Measurements from ENCODE around the gene LNP1. TPM values are rescaled to one million over a fixed set of nuclear protein-coding genes. Genes with fewer than 3 reads are reported as not detected.

The LNP1 gene
- total RNA-seq, 1 donor from 2014 or later: 2.4 TPM

GRCh38 chr3:100399341-100400071 is 1.8 kb upstream of the LNP1 start:
- no peak for DNase-seq (ENCODE audit: low spot score)

- no peak for DNase-seq (ENCODE audit: low spot score)
Observed at GRCh38 chr3:100400419-100400779, 940 bp upstream of the LNP1 start.

- DNase-seq (ENCODE audit: low spot score): peak; percentile 16
Observed at GRCh38 chr3:100401674-100402041, 319 bp downstream of the LNP1 start.

GRCh38 chr3:100402256-100402655 is 917 bp downstream of the LNP1 start:
- no peak for DNase-seq (ENCODE audit: low spot score)

GRCh38 chr3:100402891-100403290 is 1.6 kb downstream of the LNP1 start:
- DNase-seq (ENCODE audit: low spot score): no peak

GRCh38 chr3:100403362-100404249 is 2.3 kb downstream of the LNP1 start:
- no peak for DNase-seq (ENCODE audit: low spot score)

- no peak for DNase-seq (ENCODE audit: low spot score)
Observed at GRCh38 chr3:100404250-100404548, 2.9 kb downstream of the LNP1 start.

GRCh38 chr3:100407164-100407563 is 5.8 kb downstream of the LNP1 start:
- no peak for DNase-seq (ENCODE audit: low spot score)

GRCh38 chr3:100407977-100408532 is 6.7 kb downstream of the LNP1 start:
- no peak for DNase-seq (ENCODE audit: low spot score)

GRCh38 chr3:100411091-100411982 is 10.0 kb downstream of the LNP1 start:
- DNase-seq (ENCODE audit: low spot score): no peak

- DNase-seq (ENCODE audit: low spot score): no peak
Observed at GRCh38 chr3:100412912-100413590, 11.7 kb downstream of the LNP1 start.

- DNase-seq (ENCODE audit: low spot score): no peak
Observed at GRCh38 chr3:100413613-100414012, 12.3 kb downstream of the LNP1 start.

GRCh38 chr3:100416176-100416575 is 14.8 kb downstream of the LNP1 start:
- DNase-seq (ENCODE audit: low spot score): no peak

GRCh38 chr3:100416863-100417262 is 15.5 kb downstream of the LNP1 start:
- DNase-seq (ENCODE audit: low spot score): no peak

- no peak for DNase-seq (ENCODE audit: low spot score)
Observed at GRCh38 chr3:100419406-100419805, 18.1 kb downstream of the LNP1 start.

- DNase-seq (ENCODE audit: low spot score): no peak
Observed at GRCh38 chr3:100420885-100421284, 19.5 kb downstream of the LNP1 start.

GRCh38 chr3:100423611-100424010 is 22.3 kb downstream of the LNP1 start:
- DNase-seq (ENCODE audit: low spot score): no peak

GRCh38 chr3:100424261-100424660 is 22.9 kb downstream of the LNP1 start:
- DNase-seq (ENCODE audit: low spot score): no peak

- no peak for DNase-seq (ENCODE audit: low spot score)
Observed at GRCh38 chr3:100425316-100425715, 24.0 kb downstream of the LNP1 start.

- no peak for DNase-seq (ENCODE audit: low spot score)
Observed at GRCh38 chr3:100426067-100426682, 24.8 kb downstream of the LNP1 start.

GRCh38 chr3:100427699-100428098 is 26.4 kb downstream of the LNP1 start:
- no peak for DNase-seq (ENCODE audit: low spot score)

Measured in mucosa of gallbladder (tissue), 1 donor.